ENCODE results near the gene SLC35F1. TPM values are rescaled to one million over a fixed set of nuclear protein-coding genes. Genes with fewer than 3 reads are reported as not detected.

SLC35F1 gene
- total and polyA plus RNA-seq, 2 experiments from 2014 or later = 0.04 to 0.43 TPM

GRCh38 chr6:118148561-118148960 lies 241.5 kb downstream of the SLC35F1 start:
- no peak overlapping the region for H3K4me2 ChIP-seq
- no peaks in the 10 kb centered on the region for H4K20me1 ChIP-seq (ENCODE audit: insufficient read depth, poor library complexity, severe bottlenecking)
- H3K9me2 ChIP-seq (replicated peaks; ENCODE audit: insufficient read depth) = no peaks in the 10 kb centered on the region
- H3K79me2 ChIP-seq = no peaks in the 10 kb centered on the region
- WGBS (ENCODE audit: low lambda C conversion rate, missing lambda C conversion rate) = 96% methylated on average over 2 of the region's 2 CpGs
- H3K27me3 ChIP-seq = no peaks in the 10 kb centered on the region
- H3K4me1 ChIP-seq (ENCODE audit: insufficient read depth) = no peaks in the 10 kb centered on the region
- no peak for TF ChIP-seq EZH2phosphoT487 (IDR thresholded peaks at IDR 0.05; ENCODE audit: low read depth, severe bottlenecking, unreplicated experiment)
- no peak for DNase-seq (ENCODE audit: low spot score)
- H3K36me3 ChIP-seq (replicated peaks; ENCODE audit: insufficient read depth, low read depth) = no peaks in the 10 kb centered on the region
- no peaks in the 10 kb centered on the region for H3K9me3 ChIP-seq (ENCODE audit: low read depth)
- no peak overlapping the region for H2AFZ ChIP-seq
- H3K4me3 ChIP-seq = no peak overlapping the region
- no peak overlapping the region for H3K27ac ChIP-seq

DNA sequence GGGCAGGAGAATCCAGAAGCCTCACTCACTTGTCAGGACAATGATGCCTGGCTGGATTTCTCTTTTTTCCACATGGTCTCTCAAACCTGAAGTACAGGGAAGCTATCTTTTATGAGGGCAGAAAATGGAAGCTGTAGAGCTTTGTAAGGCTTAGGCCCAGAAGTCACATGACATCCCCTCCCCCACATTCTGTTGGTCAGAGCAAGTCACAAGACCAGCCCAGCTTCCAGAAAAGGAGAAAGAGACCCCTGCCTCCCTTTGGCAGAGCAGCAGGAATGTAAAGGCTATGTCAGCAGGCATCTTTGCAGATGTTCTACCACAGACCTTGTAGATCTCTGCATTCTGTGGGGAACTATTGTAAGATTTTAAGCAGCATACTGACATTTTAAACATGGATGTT lies 245.5 kb downstream of the SLC35F1 start:
- TF ChIP-seq EZH2phosphoT487 (IDR thresholded peaks at IDR 0.05; ENCODE audit: low read depth, severe bottlenecking, unreplicated experiment) (no peak), CTCF (IDR thresholded peaks at IDR 0.05; ENCODE audit: poor library complexity) (no peak), EZH2 (IDR thresholded peaks at IDR 0.05; ENCODE audit: borderline replicate concordance) (no peak)
- Histone ChIP-seq H3K4me3 (no peak overlapping the region), H3K36me3 (replicated peaks; ENCODE audit: insufficient read depth, low read depth) (no peaks in the 10 kb centered on the region), H4K20me1 (ENCODE audit: insufficient read depth, poor library complexity, severe bottlenecking) (no peaks in the 10 kb centered on the region), H3K27me3 (no peaks in the 10 kb centered on the region), H3K79me2 (no peaks in the 10 kb centered on the region), H3K4me1 (ENCODE audit: insufficient read depth) (no peaks in the 10 kb centered on the region), H3K9me2 (replicated peaks; ENCODE audit: insufficient read depth) (no peaks in the 10 kb centered on the region), H3K4me2 (no peak overlapping the region), H2AFZ (no peak overlapping the region), H3K27ac (no peak overlapping the region), H3K9me3 (ENCODE audit: low read depth) (no peaks in the 10 kb centered on the region)
- DNase-seq (ENCODE audit: low spot score) = no peak

DNA sequence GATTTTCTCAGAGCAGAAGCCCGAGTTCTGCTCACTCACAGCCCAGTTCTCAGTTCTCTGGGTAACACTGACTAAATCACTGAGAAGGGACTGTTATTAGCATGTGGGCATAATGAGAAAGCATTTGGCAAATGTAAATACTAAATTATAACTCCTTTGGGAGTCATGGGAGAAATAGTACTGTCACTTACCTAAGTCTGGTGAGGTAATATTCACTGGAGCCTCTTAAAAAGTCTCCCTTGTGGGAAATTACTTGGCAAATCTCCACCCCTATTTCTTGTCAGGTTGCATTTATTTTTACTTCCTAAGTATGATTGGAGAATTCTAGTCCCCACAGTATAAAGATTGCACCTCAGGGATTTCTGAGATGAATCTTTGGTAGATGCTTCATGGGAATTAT lies 254.3 kb downstream of the SLC35F1 start:
- TF ChIP-seq CTCF (IDR thresholded peaks at IDR 0.05; ENCODE audit: poor library complexity) (no peak), EZH2phosphoT487 (IDR thresholded peaks at IDR 0.05; ENCODE audit: low read depth, severe bottlenecking, unreplicated experiment) (no peak), EZH2 (IDR thresholded peaks at IDR 0.05; ENCODE audit: borderline replicate concordance) (no peak)
- Histone ChIP-seq H3K79me2 (no peaks in the 10 kb centered on the region), H3K4me2 (no peak overlapping the region), H3K9me3 (ENCODE audit: low read depth) (no peaks in the 10 kb centered on the region), H3K9me2 (replicated peaks; ENCODE audit: insufficient read depth) (no peaks in the 10 kb centered on the region), H3K4me3 (no peak overlapping the region), H3K27ac (no peak overlapping the region), H3K4me1 (ENCODE audit: insufficient read depth) (no peaks in the 10 kb centered on the region), H3K36me3 (replicated peaks; ENCODE audit: insufficient read depth, low read depth) (no peaks in the 10 kb centered on the region), H3K27me3 (no peaks in the 10 kb centered on the region), H2AFZ (no peak overlapping the region), H4K20me1 (ENCODE audit: insufficient read depth, poor library complexity, severe bottlenecking) (no peaks in the 10 kb centered on the region)
- DNase-seq (ENCODE audit: low spot score) = no peak
- whole genome bisulfite sequencing (ENCODE audit: low lambda C conversion rate, missing lambda C conversion rate) = 91% methylated on average over 1 of the region's 1 CpG

- Histone ChIP-seq H3K27ac (no peak overlapping the region), H3K36me3 (replicated peaks; ENCODE audit: insufficient read depth, low read depth) (no peaks in the 10 kb centered on the region), H2AFZ (no peak overlapping the region), H4K20me1 (ENCODE audit: insufficient read depth, poor library complexity, severe bottlenecking) (no peaks in the 10 kb centered on the region), H3K9me3 (ENCODE audit: low read depth) (no peaks in the 10 kb centered on the region), H3K79me2 (no peaks in the 10 kb centered on the region), H3K4me3 (no peak overlapping the region), H3K4me1 (ENCODE audit: insufficient read depth) (no peaks in the 10 kb centered on the region), H3K4me2 (no peak overlapping the region), H3K9me2 (replicated peaks; ENCODE audit: insufficient read depth) (no peaks in the 10 kb centered on the region), H3K27me3 (no peaks in the 10 kb centered on the region)
- WGBS (ENCODE audit: low lambda C conversion rate, missing lambda C conversion rate) = 41% methylated on average over 1 of the region's 1 CpG
- TF ChIP-seq CTCF (IDR thresholded peaks at IDR 0.05; ENCODE audit: poor library complexity) (no peak), EZH2 (IDR thresholded peaks at IDR 0.05; ENCODE audit: borderline replicate concordance) (no peak), EZH2phosphoT487 (IDR thresholded peaks at IDR 0.05; ENCODE audit: low read depth, severe bottlenecking, unreplicated experiment) (no peak)
- DNase-seq (ENCODE audit: low spot score) = no peak
Observed at GRCh38 chr6:118163542-118163941, 256.5 kb downstream of the SLC35F1 start.

All from hepatocyte (in vitro differentiated cells).